ENCODE measurements around the gene STK31. TPM values are rescaled to one million over a fixed set of nuclear protein-coding genes. Genes with fewer than 3 reads are reported as not detected.
"Not testable (repeated sequence)": the region's sequence is repeated elsewhere in the genome, so short reads cannot be mapped to it uniquely, and the experiment has no call there.

The STK31 gene
- total and polyA plus RNA-seq, 11 donors, result 0.11 to 0.84 (median 0.20) TPM; not detected in 5

GRCh38 chr7:23864973-23865372 is 155.0 kb downstream of the STK31 start:
- intact Hi-C loops (cut with DNase I), result no loop called here
- 55 to 66% (median 61%) methylated on average over 3 of the region's 3 CpGs for WGBS, 4 donors
- Histone ChIP-seq H3K27me3 (no peaks in the 10 kb centered on the region), H3K4me1 (no peaks in the 10 kb centered on the region), H3K27ac (no peak overlapping the region), H3K36me3 (no peaks in the 10 kb centered on the region), H3K4me3 (no peak overlapping the region), H3K9me3 (peaks cover 0 to 12% (median 0%) of the 10 kb centered on the region in 12 donors)
- DNase-seq (no peak), ATAC-seq (no peak)
- TF ChIP-seq CTCF (IDR thresholded peaks at IDR 0.05) (no peak), POLR2A (IDR thresholded peaks at IDR 0.05) (no peak)

- intact Hi-C loops (cut with DNase I), result no loop called here
- Histone ChIP-seq H3K27me3 (no peaks in the 10 kb centered on the region), H3K36me3 (no peaks in the 10 kb centered on the region), H3K27ac (no peak overlapping the region), H3K4me3 (no peak overlapping the region), H3K9me3 (peaks cover 0 to 5% (median 0%) of the 10 kb centered on the region in 12 donors), H3K4me1 (no peaks in the 10 kb centered on the region)
- TF ChIP-seq POLR2A (IDR thresholded peaks at IDR 0.05) (no peak), CTCF (IDR thresholded peaks at IDR 0.05) (no peak)
- ATAC-seq (no peak), DNase-seq (no peak)
- WGBS, 4 donors, result 67 to 81% (median 70%) methylated on average over 1 of the region's 1 CpG
Observed at GRCh38 chr7:23873306-23873705, 163.3 kb downstream of the STK31 start.

- ATAC-seq; H3K27ac ChIP-seq; intact Hi-C loops (cut with DNase I); H3K36me3 ChIP-seq; H3K9me3 ChIP-seq; H3K4me3 ChIP-seq; H3K27me3 ChIP-seq; H3K4me1 ChIP-seq; DNase-seq: not testable (repeated sequence)
- WGBS, 4 donors, result 76 to 93% (median 89%) methylated on average over 3 of the region's 3 CpGs
Observed at GRCh38 chr7:23876526-23876925, 166.5 kb downstream of the STK31 start.

Other genes with a start within 250 kb of the STK31 start
- 1 to 10 TPM in 2 of 9 donors, under 1 TPM in 3, not detected in 4; 0.27 to 2.2 (median 0.69) TPM for gene IGF2BP3, start 239.7 kb upstream of the STK31 start, total RNA-seq
- gene IGF2BP3, start 239.7 kb upstream of the STK31 start, polyA plus RNA-seq, result under 1 TPM in 1 of 2 donors, not detected in 1; 0.30 TPM
- 10 to 100 TPM; 13.2 to 55.7 (median 30.6) TPM for gene TRA2A, start 178.2 kb upstream of the STK31 start, total RNA-seq
- gene TRA2A, start 178.2 kb upstream of the STK31 start, polyA plus RNA-seq, result 10 to 100 TPM; 32.5 to 37.6 TPM
- 10 to 100 TPM in 4 of 9 donors, 1 to 10 TPM in 5; 4.7 to 13.7 (median 9.9) TPM for gene CCDC126, start 112.8 kb upstream of the STK31 start, total RNA-seq
- gene CCDC126, start 112.8 kb upstream of the STK31 start, polyA plus RNA-seq, result 1 to 10 TPM; 4.2 to 9.6 TPM
- 1 to 10 TPM; 2.7 to 6.7 (median 3.4) TPM for gene FAM221A, start 30.0 kb upstream of the STK31 start, total RNA-seq
- 1 to 10 TPM; 2.6 to 6.1 TPM for gene FAM221A, start 30.0 kb upstream of the STK31 start, polyA plus RNA-seq

Data from heart left ventricle (tissue), 16 donors.